Liver (tissue), 9 donors: ENCODE measurements around the gene TP73. TPM values are rescaled to one million over a fixed set of nuclear protein-coding genes. Genes with fewer than 3 reads are reported as not detected.

Source experiments
- DNase-seq: peaks from one replicate; pipeline ENCODE4 v3.0.0-alpha.2; 2017; ENCODE audit warnings: low spot score
- H3K27ac ChIP-seq, 2 donors: one replicate each; pipeline ENCODE4 v1.7.0; 2013; ENCODE audit warnings: inconsistent platforms in 2 of 2, low read length in 2 of 2, control low read depth in 1 of 2, low read depth in 1 of 2, mild to moderate bottlenecking in 1 of 2
- H3K27me3 ChIP-seq, 4 donors: one replicate each; pipeline versions ENCODE4 v1.6.1 to v1.7.0; 2013; ENCODE audit warnings: low read length in 3 of 4, inconsistent platforms in 1 of 4, mild to moderate bottlenecking in 1 of 4, moderate library complexity in 1 of 4; ENCODE audit not compliant: control insufficient read depth in 4 of 4, insufficient read depth in 4 of 4
- H3K36me3 ChIP-seq, 4 donors: one replicate each; pipeline versions ENCODE4 v1.6.1 to v1.7.0; 2013; ENCODE audit warnings: low read length in 3 of 4, mild to moderate bottlenecking in 3 of 4, low read depth in 1 of 4, moderate library complexity in 1 of 4; ENCODE audit not compliant: control insufficient read depth in 4 of 4, insufficient read depth in 3 of 4
- H3K4me1 ChIP-seq, 4 donors: one replicate each; pipeline versions ENCODE4 v1.6.1 to v1.7.0; 2013; ENCODE audit warnings: low read length in 3 of 4, mild to moderate bottlenecking in 3 of 4, moderate library complexity in 1 of 4; ENCODE audit not compliant: control insufficient read depth in 4 of 4, insufficient read depth in 4 of 4
- H3K4me3 ChIP-seq, 3 donors: one replicate each; pipeline versions ENCODE4 v1.6.1 to v1.7.0; 2013; ENCODE audit warnings: low read length in 3 of 3, control low read depth in 1 of 3, low read depth in 1 of 3, mild to moderate bottlenecking in 1 of 3
- H3K9ac ChIP-seq, 2 donors: one replicate each; pipeline ENCODE4 v1.7.0; 2013; ENCODE audit warnings: low read length in 2 of 2, mild to moderate bottlenecking in 2 of 2, moderate library complexity in 2 of 2, control low read depth in 1 of 2, low read depth in 1 of 2
- H3K9me3 ChIP-seq, 4 donors: one replicate each; pipeline versions ENCODE4 v1.6.1 to v1.7.0; 2013; ENCODE audit warnings: low read length in 3 of 4; ENCODE audit not compliant: control insufficient read depth in 4 of 4
- ATF3 ChIP-seq: IDR thresholded peaks from 2 replicates; pipeline ENCODE4 v1.6.1; 2016; ENCODE audit warnings: antibody characterized with exemption
- CTCF ChIP-seq: fragments of 150-350 bp; IDR thresholded peaks from 2 replicates; pipeline ENCODE4 v1.5.1; 2017; ENCODE audit warnings: improper control_type of control experiment, low read depth, low read length; ENCODE audit not compliant: missing input control
- EGR1 ChIP-seq, 2 donors: IDR thresholded peaks; 2 replicates each; pipeline ENCODE4 v1.6.1; 2016 to 2018; ENCODE audit warnings: antibody characterized with exemption in 2 of 2, low read depth in 2 of 2
- FOXA1 ChIP-seq: IDR thresholded peaks from 2 replicates; pipeline ENCODE4 v1.6.1; 2016; ENCODE audit warnings: antibody characterized with exemption
- FOXA2 ChIP-seq: IDR thresholded peaks from 2 replicates; pipeline ENCODE4 v1.6.1; 2016; ENCODE audit warnings: antibody characterized with exemption
- GABPA ChIP-seq, 2 donors: IDR thresholded peaks in 1 of 2; conservative IDR thresholded peaks in 1 of 2; 2 replicates each; pipeline ENCODE4 v1.6.1; 2016; ENCODE audit warnings: antibody characterized with exemption in 2 of 2, mild to moderate bottlenecking in 1 of 2, moderate library complexity in 1 of 2
- HNF4A ChIP-seq, 2 donors: conservative IDR thresholded peaks; 2 replicates each; pipeline ENCODE4 v1.6.1; 2016; ENCODE audit warnings: antibody characterized with exemption in 2 of 2, mild to moderate bottlenecking in 2 of 2
- HNF4G ChIP-seq: IDR thresholded peaks from 2 replicates; pipeline ENCODE4 v1.6.1; 2016; ENCODE audit warnings: antibody characterized with exemption
- JUND ChIP-seq, 2 donors: IDR thresholded peaks; 2 replicates each; pipeline ENCODE4 v1.6.1; 2016; ENCODE audit warnings: antibody characterized with exemption in 2 of 2
- MAX ChIP-seq: IDR thresholded peaks from 2 replicates; pipeline ENCODE4 v1.6.1; 2016; ENCODE audit warnings: antibody characterized with exemption
- NR2F2 ChIP-seq: IDR thresholded peaks from 2 replicates; pipeline ENCODE4 v1.6.1; 2016; ENCODE audit warnings: antibody characterized with exemption
- RAD21 ChIP-seq, 2 donors: IDR thresholded peaks; 2 replicates each; pipeline ENCODE4 v1.6.1; 2016; ENCODE audit warnings: antibody characterized with exemption in 2 of 2, mild to moderate bottlenecking in 2 of 2
- REST ChIP-seq: IDR thresholded peaks from 2 replicates; pipeline ENCODE4 v1.6.1; 2016; ENCODE audit warnings: antibody characterized with exemption, mild to moderate bottlenecking
- RXRA ChIP-seq, 2 donors: IDR thresholded peaks; 2 replicates each; pipeline ENCODE4 v1.6.1; 2017 to 2018; ENCODE audit warnings: antibody characterized with exemption in 2 of 2, mild to moderate bottlenecking in 1 of 2
- SP1 ChIP-seq: IDR thresholded peaks from 2 replicates; pipeline ENCODE4 v1.6.1; 2018; ENCODE audit warnings: antibody characterized with exemption, mild to moderate bottlenecking
- TAF1 ChIP-seq: conservative IDR thresholded peaks from 2 replicates; pipeline ENCODE4 v1.6.1; 2016; ENCODE audit warnings: antibody characterized with exemption, mild to moderate bottlenecking
- YY1 ChIP-seq: IDR thresholded peaks from 2 replicates; pipeline ENCODE4 v1.6.1; 2016; ENCODE audit warnings: antibody characterized with exemption, mild to moderate bottlenecking
- ZBTB33 ChIP-seq: IDR thresholded peaks from 2 replicates; pipeline ENCODE4 v1.6.1; 2016; ENCODE audit warnings: antibody characterized with exemption
- WGBS: extraction: QIAGEN DNeasy Blood & Tissue Kit; methylation state at CpG from one replicate; pipeline ENCODE4 v1.1.7; 2013; 5-methylcytosine and 5-hydroxymethylcytosine counted together
- polyA plus RNA-seq, 2 donors: library from polyadenylated mRNA; stranded (reverse) in 1 of 2; unstranded in 1 of 2; fragments of 200-250 nt in 1 of 2; fragments of >200 nt in 1 of 2; fragmentation: Nextera tagmentation in 1 of 2; extraction: Ambion mirVana in 1 of 2; gene quantifications; one replicate each; pipeline versions ENCODE4 v1.2.1 to v1.2.3, GENCODE V29; 2013 to 2015
- total RNA-seq, 2 donors: library from RNA; depleted of rRNA; stranded (reverse); fragments of >200 nt; gene quantifications; one replicate each; pipeline ENCODE4 v1.2.3, GENCODE V29; 2014
- donor health status: healthy.
- donor health status: healthy.
- donor health status: healthy.
- donor health status: healthy.
- donor health status: healthy.

TP73 gene
- total and polyA plus RNA-seq, 4 donors: 0.08 to 0.29 (median 0.18) TPM

- DNase-seq: no peak
- Histone ChIP-seq H3K9ac (no peak within 1 kb of the TSS), H3K4me3 (no peak within 1 kb of the TSS), H3K9me3 (no peaks in the 10 kb centered on the region), H3K4me1 (peaks cover 0 to 3% (median 0%) of the 10 kb centered on the region in 4 donors), H3K36me3 (no peaks in the 10 kb centered on the region), H3K27ac (no peak within 1 kb of the TSS), H3K27me3 (peaks cover 0 to 3% (median 0%) of the 10 kb centered on the region in 4 donors)
- 84% methylated on average over 17 of the region's 17 CpGs for WGBS
- no peak for TF ChIP-seq RAD21 (IDR thresholded peaks at IDR 0.05)
- TF ChIP-seq EGR1 (IDR thresholded peaks at IDR 0.05; ENCODE audit: low read depth in 2 of 2): no peak
- no peak for TF ChIP-seq FOXA2
- TF ChIP-seq JUND (IDR thresholded peaks at IDR 0.05): no peak
- TF ChIP-seq MAX: no peak
- TF ChIP-seq GABPA (IDR thresholded peaks at IDR 0.05 in 1 of 2, conservative IDR thresholded peaks at IDR 0.05 in 1 of 2): no peak
- no peak for TF ChIP-seq TAF1
- no peak for TF ChIP-seq REST
- no peak for TF ChIP-seq SP1
Measured at GRCh38 chr1:3752400-3752945, 100.2 kb downstream of the TP73 start, which contains the start of gene CCDC27. CCDC27 (plus strand) TSS chr1:3752450; CDS start chr1:3752482, 32 bp downstream.

GRCh38 chr1:3753656-3754454 lies 101.5 kb downstream of the TP73 start:
- Histone ChIP-seq H3K4me3 (no peak overlapping the region), H3K36me3 (no peaks in the 10 kb centered on the region), H3K9me3 (no peaks in the 10 kb centered on the region), H3K9ac (no peak overlapping the region), H3K27me3 (peaks cover 0 to 3% (median 0%) of the 10 kb centered on the region in 4 donors), H3K27ac (no peak overlapping the region), H3K4me1 (no peaks in the 10 kb centered on the region)
- DNase-seq: no peak
- TF ChIP-seq ZBTB33 (no peak), FOXA2 (no peak), TAF1 (no peak), CTCF (no peak), EGR1 (IDR thresholded peaks at IDR 0.05; ENCODE audit: low read depth in 2 of 2) (no peak), SP1 (no peak), JUND (IDR thresholded peaks at IDR 0.05) (no peak), RXRA (IDR thresholded peaks at IDR 0.05) (no peak), NR2F2 (no peak), ATF3 (no peak), RAD21 (IDR thresholded peaks at IDR 0.05) (no peak), YY1 (no peak), HNF4G (no peak), MAX (no peak), HNF4A (conservative IDR thresholded peaks at IDR 0.05) (no peak), REST (no peak), FOXA1 (no peak), GABPA (IDR thresholded peaks at IDR 0.05 in 1 of 2, conservative IDR thresholded peaks at IDR 0.05 in 1 of 2) (no peak)
- 87% methylated on average over 20 of the region's 20 CpGs for WGBS
